SIG-M5 treated with dmso at 0.1 percent for 504 hours (cell line): ENCODE results near the gene SLC5A2.

Experiments used
- DNase-seq: peaks from one replicate; lab custom pipeline; 2025; ENCODE audit not compliant: unreplicated experiment; lab: John Stamatoyannopoulos, UW

Gene SLC5A2

DNA sequence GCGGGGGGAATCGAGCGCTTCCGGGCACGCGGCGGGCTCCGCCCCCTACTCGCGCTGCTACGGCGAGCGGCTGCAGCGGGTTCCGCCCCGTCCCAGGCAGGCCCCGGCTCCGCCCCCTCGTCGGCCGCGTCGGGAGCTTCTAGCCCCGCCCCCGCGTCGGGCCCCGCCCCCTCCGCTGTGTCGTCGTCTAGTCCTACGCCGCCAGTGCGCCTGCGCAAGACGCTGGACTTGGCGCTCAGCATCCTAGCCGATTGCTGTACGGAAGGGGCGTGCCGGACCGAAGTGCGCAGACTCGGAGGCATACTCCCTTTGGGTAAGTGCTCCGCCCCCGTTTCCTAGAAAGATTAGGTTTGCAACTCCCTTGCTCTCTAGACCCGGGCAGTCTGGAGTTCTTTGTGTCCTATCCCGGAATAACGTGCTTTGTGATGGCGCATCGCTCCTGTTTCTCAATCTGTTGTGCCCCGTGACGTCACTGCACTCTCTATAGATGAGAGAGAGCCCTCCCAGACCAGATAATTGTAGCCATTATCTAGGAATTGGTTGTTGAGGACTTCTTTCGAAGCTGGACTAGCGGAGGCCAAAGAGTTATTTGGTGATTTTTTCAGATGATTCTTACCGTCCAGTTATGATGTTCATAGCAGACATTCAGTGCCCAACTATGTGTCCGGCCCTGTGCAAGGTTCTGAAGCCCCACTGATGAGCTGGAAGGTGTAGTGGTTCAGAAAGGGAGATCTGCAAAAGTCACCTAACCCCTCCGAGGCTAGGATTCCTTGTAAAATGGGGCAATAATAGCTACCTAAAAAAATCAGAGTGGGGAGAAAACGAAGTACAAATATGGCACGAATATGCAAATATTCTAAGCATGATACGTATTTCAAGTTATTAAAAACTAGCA lies 23.0 kb upstream of the SLC5A2 start:
- peak; percentile 97 for DNase-seq

GRCh38 chr16:31460582-31461002 lies 22.3 kb upstream of the SLC5A2 start:
- DNase-seq, result peak; percentile 58

- DNase-seq, result no peak
Observed at GRCh38 chr16:31461201-31461920, 21.6 kb upstream of the SLC5A2 start.

- no peak for DNase-seq
Observed at GRCh38 chr16:31461921-31462804, 20.8 kb upstream of the SLC5A2 start.

DNA sequence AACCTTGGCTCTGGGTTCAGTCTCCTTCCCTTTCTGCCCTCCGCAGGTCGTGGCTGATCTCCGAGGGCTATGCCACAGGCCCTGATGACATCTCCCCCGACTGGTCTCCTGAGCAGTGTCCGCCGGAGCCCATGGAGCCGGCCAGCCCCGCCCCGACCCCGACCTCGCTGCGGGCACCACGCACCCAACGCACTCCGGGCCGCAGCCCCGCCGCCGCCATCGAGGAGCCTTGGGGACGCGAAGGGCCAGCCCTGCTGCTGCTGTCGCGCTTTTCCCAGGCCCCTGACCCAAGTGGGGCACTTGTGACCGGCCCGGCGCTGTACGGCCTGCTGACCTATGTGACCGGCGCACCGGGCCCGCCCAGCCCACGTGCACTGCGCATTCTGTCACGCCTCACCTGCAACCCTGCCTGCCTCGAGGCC lies 18.6 kb upstream of the SLC5A2 start:
- no peak for DNase-seq

DNA sequence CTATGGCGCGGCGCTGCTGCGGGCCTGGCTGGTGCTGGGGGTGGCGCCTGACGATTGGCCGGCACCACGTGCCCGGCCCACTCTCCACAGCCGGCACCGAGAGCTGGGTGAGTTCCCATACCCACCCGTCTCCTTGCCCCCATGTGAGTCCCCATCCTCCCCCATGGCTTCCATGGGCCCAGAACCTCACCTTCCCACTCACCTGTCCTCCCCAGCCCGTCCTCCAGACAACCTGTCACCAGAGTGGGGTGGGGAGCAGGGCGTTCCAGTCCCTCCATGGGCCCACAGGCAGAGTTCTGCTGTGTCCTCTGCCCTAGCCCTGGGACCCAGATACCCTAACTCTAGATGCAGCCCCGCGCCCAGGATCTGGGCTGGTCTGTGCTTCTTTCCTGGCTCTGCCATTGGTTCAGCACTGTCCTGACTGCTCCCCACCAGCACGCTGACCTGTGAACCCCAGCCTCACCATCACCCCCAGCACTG lies 18.1 kb upstream of the SLC5A2 start:
- DNase-seq, result no peak

DNA sequence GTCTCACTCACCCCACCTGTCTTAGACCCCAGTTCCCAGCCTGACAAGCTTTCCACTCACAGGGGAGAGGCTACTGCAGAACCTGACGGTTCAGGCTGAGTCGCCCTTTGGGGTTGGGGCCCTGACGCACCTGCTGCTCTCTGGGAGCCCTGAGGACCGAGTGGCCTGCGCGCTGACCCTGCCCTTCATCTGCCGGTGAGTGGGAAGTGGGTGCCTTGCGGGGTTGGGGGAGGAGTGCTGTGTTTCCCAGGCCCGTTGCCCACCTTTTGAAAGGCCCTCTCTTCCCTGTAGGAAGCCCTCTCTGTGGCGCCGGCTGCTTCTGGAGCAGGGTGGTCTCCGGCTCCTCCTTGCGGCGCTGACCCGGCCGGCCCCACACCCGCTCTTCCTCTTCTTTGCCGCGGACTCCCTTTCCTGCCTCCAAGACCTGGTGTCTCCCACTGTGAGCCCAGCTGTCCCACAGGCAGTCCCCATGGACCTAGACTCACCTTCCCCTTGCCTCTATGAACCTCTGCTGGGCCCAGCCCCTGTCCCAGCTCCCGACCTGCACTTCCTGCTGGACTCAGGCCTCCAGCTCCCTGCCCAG lies 17.0 kb upstream of the SLC5A2 start:
- DNase-seq, result no peak

GRCh38 chr16:31466381-31466841 lies 16.5 kb upstream of the SLC5A2 start:
- DNase-seq, result no peak

GRCh38 chr16:31467151-31467773 lies 15.7 kb upstream of the SLC5A2 start:
- peak; percentile 25 for DNase-seq

DNA sequence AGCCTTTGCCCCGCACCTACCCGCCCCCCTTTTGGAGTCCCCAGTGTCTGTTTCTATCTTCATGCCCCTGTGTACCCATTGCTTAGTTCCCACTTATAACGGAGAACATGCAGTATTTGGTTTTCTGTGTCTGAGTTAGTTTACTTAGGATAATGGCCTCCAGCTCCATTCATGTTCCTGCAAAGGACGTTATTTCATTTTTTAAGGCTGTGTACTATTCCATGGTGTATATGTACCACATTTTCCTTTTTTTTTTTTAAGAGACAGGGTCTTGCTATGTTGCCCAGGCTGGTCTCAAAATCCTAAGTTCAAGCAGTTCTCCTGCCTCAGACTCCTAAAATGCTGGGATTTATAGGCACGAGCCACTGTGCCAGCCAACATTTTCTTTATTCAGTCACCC lies 15.1 kb upstream of the SLC5A2 start:
- DNase-seq, result no peak

GRCh38 chr16:31470615-31471014 lies 12.3 kb upstream of the SLC5A2 start:
- no peak for DNase-seq

DNA sequence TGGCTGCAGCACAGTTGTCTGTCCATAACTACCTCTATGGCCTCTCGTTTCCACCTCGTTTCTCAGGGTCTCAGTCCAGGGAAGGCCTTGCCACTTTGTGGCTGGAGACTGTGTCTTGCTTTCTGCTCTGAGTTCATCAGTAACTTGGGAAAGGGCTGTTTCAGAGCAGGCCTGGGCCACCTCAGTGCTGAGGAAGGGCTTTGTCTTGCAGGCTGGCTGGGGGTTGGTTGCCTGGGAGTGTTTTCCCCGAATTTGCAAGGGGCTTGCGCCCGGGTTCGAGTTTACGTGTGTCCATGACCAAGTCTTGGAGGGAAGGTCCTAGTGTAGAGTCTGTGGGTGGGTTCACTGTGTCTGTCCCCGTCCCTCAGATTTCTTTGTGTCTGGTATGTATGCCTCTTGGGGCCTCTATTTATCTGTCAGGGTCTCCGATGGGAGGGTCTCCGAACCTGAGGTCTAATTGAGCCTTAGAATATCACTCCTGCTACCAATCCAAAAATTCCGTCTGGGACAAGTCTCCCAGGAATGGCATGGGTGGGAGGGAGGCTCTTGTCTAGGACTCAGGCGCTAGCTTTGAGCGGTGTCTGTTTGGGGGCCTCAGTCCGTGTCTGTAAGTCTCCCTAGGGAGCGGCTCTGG lies 11.6 kb upstream of the SLC5A2 start:
- no peak for DNase-seq

- DNase-seq, result no peak
Observed at GRCh38 chr16:31471875-31472708, 10.8 kb upstream of the SLC5A2 start, which contains the start of gene TGFB1I1. Gene TGFB1I1, plus strand, starts transcription at chr16:31472152. Its CDS starts 37 bp downstream, at chr16:31472189.

DNA sequence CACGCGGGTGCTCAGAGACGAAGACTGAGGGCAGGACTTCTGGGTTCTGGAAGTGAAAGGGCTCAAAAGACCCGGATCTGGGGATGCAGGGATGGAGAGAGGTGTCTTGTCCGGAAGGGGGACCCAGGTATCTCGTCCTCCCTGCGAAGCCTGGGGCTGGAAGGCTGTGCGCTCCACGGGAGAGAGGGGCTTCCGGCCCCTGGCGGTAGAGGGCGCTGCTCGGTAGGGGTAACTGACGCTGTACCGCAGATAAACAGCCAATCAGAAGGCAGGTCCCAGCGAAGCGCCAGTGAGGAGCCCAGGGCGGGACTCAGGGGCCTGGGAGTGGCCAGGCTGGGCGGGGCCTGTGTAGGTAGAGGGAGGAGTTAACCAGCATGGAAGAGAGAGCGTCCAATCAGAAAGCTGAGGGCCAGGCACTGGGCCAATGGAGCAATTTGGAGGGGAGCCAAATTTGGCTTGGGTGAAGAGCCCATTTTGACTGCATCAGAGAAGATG lies 10.2 kb upstream of the SLC5A2 start:
- no peak for DNase-seq

GRCh38 chr16:31473264-31473984 lies 9.5 kb upstream of the SLC5A2 start:
- no peak for DNase-seq

- no peak for DNase-seq
Observed at GRCh38 chr16:31474173-31474714, 8.7 kb upstream of the SLC5A2 start.
